ENCODE results near the gene SBNO1.

Gene SBNO1

GRCh38 chr12:123363740-123364531 lies 711 bp downstream of the SBNO1 start:
- Histone ChIP-seq H3K4me3 (ENCODE audit: low read length) (peak overlapping the region; percentile 90), H3K36me3 (replicated peaks; ENCODE audit: low read depth, low read length) (peaks cover 10% of the 10 kb centered on the region), H3K9me3 (ENCODE audit: insufficient read depth, low read length) (no peaks in the 10 kb centered on the region), H2AFZ (ENCODE audit: low read depth, low read length) (no peak overlapping the region), H3K4me1 (ENCODE audit: low read length) (peaks cover 31% of the 10 kb centered on the region), H3K27ac (ENCODE audit: low read length) (peak overlapping the region; percentile 97), H4K20me1 (ENCODE audit: insufficient read depth, low read length) (peaks cover 42% of the 10 kb centered on the region), H3K79me2 (ENCODE audit: low read length) (peaks cover 57% of the 10 kb centered on the region), H3K9ac (ENCODE audit: low read length) (peak overlapping the region; percentile 99), H3K27me3 (ENCODE audit: low read depth, low read length) (no peaks in the 10 kb centered on the region), H3K4me2 (ENCODE audit: low read length) (peak overlapping the region; percentile 74)
- no peak for TF ChIP-seq EZH2phosphoT487 (IDR thresholded peaks at IDR 0.05; ENCODE audit: low read depth)
- TF ChIP-seq, protein P1, sequence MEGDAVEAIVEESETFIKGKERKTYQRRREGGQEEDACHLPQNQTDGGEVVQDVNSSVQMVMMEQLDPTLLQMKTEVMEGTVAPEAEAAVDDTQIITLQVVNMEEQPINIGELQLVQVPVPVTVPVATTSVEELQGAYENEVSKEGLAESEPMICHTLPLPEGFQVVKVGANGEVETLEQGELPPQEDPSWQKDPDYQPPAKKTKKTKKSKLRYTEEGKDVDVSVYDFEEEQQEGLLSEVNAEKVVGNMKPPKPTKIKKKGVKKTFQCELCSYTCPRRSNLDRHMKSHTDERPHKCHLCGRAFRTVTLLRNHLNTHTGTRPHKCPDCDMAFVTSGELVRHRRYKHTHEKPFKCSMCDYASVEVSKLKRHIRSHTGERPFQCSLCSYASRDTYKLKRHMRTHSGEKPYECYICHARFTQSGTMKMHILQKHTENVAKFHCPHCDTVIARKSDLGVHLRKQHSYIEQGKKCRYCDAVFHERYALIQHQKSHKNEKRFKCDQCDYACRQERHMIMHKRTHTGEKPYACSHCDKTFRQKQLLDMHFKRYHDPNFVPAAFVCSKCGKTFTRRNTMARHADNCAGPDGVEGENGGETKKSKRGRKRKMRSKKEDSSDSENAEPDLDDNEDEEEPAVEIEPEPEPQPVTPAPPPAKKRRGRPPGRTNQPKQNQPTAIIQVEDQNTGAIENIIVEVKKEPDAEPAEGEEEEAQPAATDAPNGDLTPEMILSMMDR (IDR thresholded peaks at IDR 0.05; ENCODE audit: low read depth, low read length): no peak

DNA sequence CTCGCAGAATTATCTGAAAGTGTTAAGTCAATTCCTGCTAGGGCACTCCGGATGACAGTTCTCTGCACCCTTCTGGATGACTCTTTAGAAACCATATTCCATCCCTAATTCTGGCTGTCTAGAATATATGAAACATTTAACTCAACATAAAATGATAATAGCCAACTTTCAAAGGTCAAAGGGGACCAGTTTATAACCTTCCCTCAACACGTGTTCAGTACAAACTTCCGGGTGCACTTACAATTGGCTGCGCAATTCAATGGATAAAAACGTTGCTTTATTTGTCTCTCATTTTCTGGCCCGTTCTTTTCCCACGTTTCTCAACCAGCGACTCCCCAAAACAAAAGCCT lies 1.3 kb downstream of the SBNO1 start:
- Histone ChIP-seq H3K79me2 (ENCODE audit: low read length) (peaks cover 63% of the 10 kb centered on the region), H3K4me1 (ENCODE audit: low read length) (peaks cover 33% of the 10 kb centered on the region), H3K36me3 (replicated peaks; ENCODE audit: low read depth, low read length) (peaks cover 10% of the 10 kb centered on the region), H3K27ac (ENCODE audit: low read length) (peak overlapping the region; percentile 97), H3K9ac (ENCODE audit: low read length) (peak overlapping the region; percentile 99), H3K9me3 (ENCODE audit: insufficient read depth, low read length) (no peaks in the 10 kb centered on the region), H2AFZ (ENCODE audit: low read depth, low read length) (no peak overlapping the region), H3K27me3 (ENCODE audit: low read depth, low read length) (no peaks in the 10 kb centered on the region), H3K4me3 (ENCODE audit: low read length) (peak overlapping the region; percentile 90), H4K20me1 (ENCODE audit: insufficient read depth, low read length) (peaks cover 46% of the 10 kb centered on the region), H3K4me2 (ENCODE audit: low read length) (peak overlapping the region; percentile 74)
- TF ChIP-seq EZH2phosphoT487 (IDR thresholded peaks at IDR 0.05; ENCODE audit: low read depth): no peak
- TF ChIP-seq, protein P1 (IDR thresholded peaks at IDR 0.05; ENCODE audit: low read depth, low read length): no peak

- peak overlapping the region; percentile 60 for H3K4me3 ChIP-seq (ENCODE audit: low read length)
- peaks cover 89% of the 10 kb centered on the region for H4K20me1 ChIP-seq (ENCODE audit: insufficient read depth, low read length)
- H3K36me3 ChIP-seq (replicated peaks; ENCODE audit: low read depth, low read length): peaks cover 15% of the 10 kb centered on the region
- peak overlapping the region; percentile 62 for H3K4me2 ChIP-seq (ENCODE audit: low read length)
- peaks cover 100% of the 10 kb centered on the region for H3K79me2 ChIP-seq (ENCODE audit: low read length)
- no peak for TF ChIP-seq EZH2phosphoT487 (IDR thresholded peaks at IDR 0.05; ENCODE audit: low read depth)
- TF ChIP-seq, protein P1 (IDR thresholded peaks at IDR 0.05; ENCODE audit: low read depth, low read length): no peak
- H3K27me3 ChIP-seq (ENCODE audit: low read depth, low read length): no peaks in the 10 kb centered on the region
- H3K4me1 ChIP-seq (ENCODE audit: low read length): peaks cover 31% of the 10 kb centered on the region
- peak overlapping the region; percentile 47; the same call in 1 of the 2 replicates for H3K9ac ChIP-seq (ENCODE audit: low read length)
- H3K9me3 ChIP-seq (ENCODE audit: insufficient read depth, low read length): no peaks in the 10 kb centered on the region
- no peak overlapping the region for H2AFZ ChIP-seq (ENCODE audit: low read depth, low read length)
- peak overlapping the region; percentile 83 for H3K27ac ChIP-seq (ENCODE audit: low read length)
These were observed 6.6 kb downstream of the SBNO1 start for GRCh38 chr12:123358035-123358434.

DNA sequence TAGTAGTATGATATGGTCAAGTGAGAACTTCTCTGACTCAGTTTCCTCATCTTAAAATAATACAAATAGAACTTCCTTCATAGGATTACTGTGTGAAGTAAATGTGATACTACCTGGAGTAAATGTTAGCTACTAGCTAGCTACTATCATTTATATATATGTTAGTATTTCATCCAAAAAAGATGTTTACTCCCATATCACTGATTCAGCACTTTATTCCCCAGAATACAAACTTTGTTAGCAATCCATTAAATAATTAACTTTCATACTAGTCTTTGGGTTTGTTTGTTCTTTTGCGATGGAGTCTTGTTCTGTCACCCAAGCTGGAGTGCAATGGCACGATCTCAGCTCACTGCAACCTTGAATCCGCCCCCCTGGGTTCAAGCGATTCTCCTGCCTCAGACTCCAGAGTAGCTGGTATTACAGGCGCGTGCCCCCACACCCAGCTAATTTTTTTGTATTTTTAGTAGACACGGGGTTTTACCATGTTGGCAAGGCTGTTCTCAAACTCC lies 8.4 kb downstream of the SBNO1 start:
- Histone ChIP-seq H3K4me3 (ENCODE audit: low read length) (no peak overlapping the region), H3K4me1 (ENCODE audit: low read length) (peaks cover 27% of the 10 kb centered on the region), H3K27ac (ENCODE audit: low read length) (no peak overlapping the region), H3K27me3 (ENCODE audit: low read depth, low read length) (no peaks in the 10 kb centered on the region), H2AFZ (ENCODE audit: low read depth, low read length) (no peak overlapping the region), H3K9me3 (ENCODE audit: insufficient read depth, low read length) (no peaks in the 10 kb centered on the region), H3K79me2 (ENCODE audit: low read length) (peaks cover 100% of the 10 kb centered on the region), H4K20me1 (ENCODE audit: insufficient read depth, low read length) (peaks cover 91% of the 10 kb centered on the region), H3K9ac (ENCODE audit: low read length) (no peak overlapping the region), H3K36me3 (replicated peaks; ENCODE audit: low read depth, low read length) (peaks cover 28% of the 10 kb centered on the region), H3K4me2 (ENCODE audit: low read length) (no peak overlapping the region)
- TF ChIP-seq EZH2phosphoT487 (IDR thresholded peaks at IDR 0.05; ENCODE audit: low read depth): no peak
- TF ChIP-seq, protein P1 (IDR thresholded peaks at IDR 0.05; ENCODE audit: low read depth, low read length): no peak
